Endothelial cell of umbilical vein (primary cell): ENCODE results near the gene EVC. TPM values are rescaled to one million over a fixed set of nuclear protein-coding genes. Genes with fewer than 3 reads are reported as not detected.

Experiments
- BruUV-seq: library from RNA; stranded (reverse); fragments of 400-500 nt; replicated peaks from 2 replicates; lab custom pipeline; 2021; lab: Mats Ljungman, UMichigan
- CTCF ChIA-PET: fragments of 300-600, 350-600 bp; sonication (Branson Sonifier 250); formaldehyde crosslinking; loops from one replicate; lab custom pipeline; 2021; ENCODE audit warnings: antibody characterized with exemption, inconsistent platforms; lab: Charles Lee
- POLR2A ChIA-PET: fragments of 300-600, 350-600 bp; sonication (Branson Sonifier 250); formaldehyde crosslinking; loops from one replicate; lab custom pipeline; 2021; ENCODE audit warnings: antibody characterized with exemption, inconsistent platforms; lab: Charles Lee
- DNase-seq: peaks from one replicate; pipeline ENCODE4 v3.0.0-alpha.2; 2011; ENCODE audit warnings: low read depth, low spot score
- FAIRE-seq: peaks from 2 replicates; lab custom pipeline; 2011; peaks lifted over from hg19 to GRCh38; lab: Jason Lieb, UNC
- H2AFZ ChIP-seq: 2 replicates; pipeline ENCODE4 v1.6.0; 2012; ENCODE audit warnings: low read depth, low read length, control low read depth, inconsistent platforms
- H3K27ac ChIP-seq: 2 replicates; pipeline ENCODE4 v1.5.1; 2011; ENCODE audit warnings: low read depth, mild to moderate bottlenecking, control low read depth, low read length, moderate library complexity; ENCODE audit not compliant: insufficient read depth
- H3K27me3 ChIP-seq, 2 experiments: 2 replicates each; pipeline versions ENCODE4 v1.6.0 to v1.6.1; 2011; ENCODE audit warnings: low read length in 2 of 2, mixed read lengths in 1 of 2; ENCODE audit not compliant: control insufficient read depth in 2 of 2, insufficient read depth in 2 of 2
- H3K36me3 ChIP-seq, 2 experiments: 2 replicates in 1 of 2; 3 replicates in 1 of 2; pipeline ENCODE4 v1.5.1; 2011; ENCODE audit warnings: low read length in 2 of 2, mild to moderate bottlenecking in 1 of 2, moderate library complexity in 1 of 2; ENCODE audit not compliant: control insufficient read depth in 2 of 2, insufficient read depth in 2 of 2; ENCODE audit errors: extremely low read depth in 1 of 2
- H3K4me1 ChIP-seq: 3 replicates; pipeline ENCODE4 v1.5.1; 2011; ENCODE audit warnings: mild to moderate bottlenecking, low read length; ENCODE audit not compliant: control insufficient read depth, insufficient read depth; ENCODE audit errors: extremely low read depth
- H3K4me2 ChIP-seq: 2 replicates; pipeline ENCODE4 v1.6.1; 2011; ENCODE audit warnings: low read length, control low read depth, mixed read lengths; ENCODE audit not compliant: insufficient read depth
- H3K4me3 ChIP-seq, 3 experiments: fragments of 200-600 bp in 1 of 3; sonication (generic), shearing (Covaris generic) in 1 of 3; replicated peaks in 1 of 3; 2 replicates each; pipeline ENCODE4 v1.5.1; 2011 to 2016; ENCODE audit warnings: control low read depth in 3 of 3, low read length in 3 of 3, mild to moderate bottlenecking in 2 of 3, inconsistent platforms in 1 of 3, low read depth in 1 of 3, moderate library complexity in 1 of 3; ENCODE audit not compliant: insufficient read depth in 1 of 3
- H3K79me2 ChIP-seq: 2 replicates; pipeline ENCODE4 v1.6.0; 2012; ENCODE audit warnings: low read length, inconsistent platforms; ENCODE audit not compliant: control insufficient read depth, insufficient read depth
- H3K9ac ChIP-seq: replicated peaks from 2 replicates; pipeline ENCODE3; 2011; ENCODE audit warnings: low read length, control low read depth; ENCODE audit not compliant: insufficient read depth; ENCODE audit errors: extremely low read depth
- H3K9me1 ChIP-seq: replicated peaks from 3 replicates; pipeline ENCODE4 v1.6.0; 2011; ENCODE audit warnings: mild to moderate bottlenecking, low read length; ENCODE audit not compliant: control insufficient read depth, insufficient read depth; ENCODE audit errors: extremely low read depth
- H3K9me3 ChIP-seq: replicated peaks from 2 replicates; pipeline ENCODE4 v1.5.1; 2012; ENCODE audit warnings: low read length, inconsistent platforms; ENCODE audit not compliant: control insufficient read depth, insufficient read depth
- H4K20me1 ChIP-seq: replicated peaks from 2 replicates; pipeline ENCODE3; 2011; ENCODE audit warnings: mild to moderate bottlenecking, low read length; ENCODE audit not compliant: control insufficient read depth, insufficient read depth; ENCODE audit errors: extremely low read depth
- EZH2 ChIP-seq: IDR thresholded peaks from 2 replicates; pipeline ENCODE4 v1.6.1; 2012; ENCODE audit warnings: borderline replicate concordance, low read depth, mild to moderate bottlenecking, moderate library complexity, low read length, inconsistent platforms; ENCODE audit not compliant: severe bottlenecking
- FOS ChIP-seq: IDR thresholded peaks from 2 replicates; pipeline ENCODE4 v1.6.1; 2011; ENCODE audit warnings: mild to moderate bottlenecking, low read length, moderate library complexity, borderline replicate concordance; ENCODE audit not compliant: insufficient read depth
- GATA2 ChIP-seq: IDR thresholded peaks from 2 replicates; pipeline ENCODE4 v1.7.0; 2011; ENCODE audit warnings: low read depth, mild to moderate bottlenecking, moderate library complexity, mixed read lengths, low read length; ENCODE audit not compliant: insufficient read length, insufficient read depth
- JUN ChIP-seq: IDR thresholded peaks from 2 replicates; pipeline ENCODE4 v1.6.1; 2011; ENCODE audit warnings: borderline replicate concordance, low read depth; ENCODE audit not compliant: insufficient read length, insufficient read depth
- MYC ChIP-seq: IDR thresholded peaks from one replicate; pipeline ENCODE4 v1.6.1; 2011; ENCODE audit warnings: mild to moderate bottlenecking, low read depth, low read length
- POLR2A ChIP-seq: IDR thresholded peaks from 2 replicates; pipeline ENCODE4 v1.6.1; 2012; ENCODE audit warnings: low read depth, mild to moderate bottlenecking, control low read depth, low read length
- POLR2AphosphoS5 ChIP-seq: IDR thresholded peaks from 2 replicates; pipeline ENCODE4 v1.6.1; 2012; ENCODE audit warnings: low read depth, mild to moderate bottlenecking, control low read depth, low read length, moderate library complexity; ENCODE audit not compliant: insufficient read depth
- dilution Hi-C: fragments of 300-500 bp; cut with MboI; formaldehyde crosslinking; loops from one replicate; pipeline ENCODE4 v1.15.0; 2019; ENCODE audit warnings: low sequenced_read_pairs; ENCODE audit not compliant: extremely low pct_ligation_motif_present
- intact Hi-C: fragments of 100-400 bp; cut with micrococcal nuclease; formaldehyde crosslinking; loops from one replicate; pipeline ENCODE4 v1.10.0; 2022
- polyA plus RNA-seq, 4 experiments: library from polyadenylated mRNA; depleted of rRNA in 3 of 4; stranded (reverse) in 3 of 4; unstranded in 1 of 4; fragments of >200 nt; gene quantifications; 2 replicates each; pipeline versions ENCODE4 v1.2.1 to v1.2.3, GENCODE V29; 2011 to 2012; ENCODE audit warnings: missing spikeins in 1 of 4
- total RNA-seq: library from RNA; stranded (reverse); gene quantifications from 2 replicates; pipeline ENCODE4 v1.2.3, GENCODE V29; 2021
- TF ChIP-seq, protein P1 (sequence below): IDR thresholded peaks from 2 replicates; pipeline ENCODE4 v1.6.1; 2011; ENCODE audit not compliant: insufficient read depth, insufficient read length
- TF ChIP-seq, protein P2 (sequence below), 2 donors: IDR thresholded peaks; 1 replicate in 1 of 2; 2 replicates in 1 of 2; pipeline ENCODE4 v1.5.1; 2011; ENCODE audit warnings: low read length in 2 of 2, mild to moderate bottlenecking in 2 of 2, moderate library complexity in 2 of 2, control low read depth in 1 of 2, inconsistent platforms in 1 of 2, low read depth in 1 of 2; ENCODE audit not compliant: insufficient read depth in 1 of 2; ENCODE audit errors: extremely low read depth in 1 of 2

EVC gene
- total and polyA plus RNA-seq, 2 donors (not counting 3 experiments of a cell fraction or from before 2014, with no cell fraction given) = 6.3 to 31.6 TPM

DNA sequence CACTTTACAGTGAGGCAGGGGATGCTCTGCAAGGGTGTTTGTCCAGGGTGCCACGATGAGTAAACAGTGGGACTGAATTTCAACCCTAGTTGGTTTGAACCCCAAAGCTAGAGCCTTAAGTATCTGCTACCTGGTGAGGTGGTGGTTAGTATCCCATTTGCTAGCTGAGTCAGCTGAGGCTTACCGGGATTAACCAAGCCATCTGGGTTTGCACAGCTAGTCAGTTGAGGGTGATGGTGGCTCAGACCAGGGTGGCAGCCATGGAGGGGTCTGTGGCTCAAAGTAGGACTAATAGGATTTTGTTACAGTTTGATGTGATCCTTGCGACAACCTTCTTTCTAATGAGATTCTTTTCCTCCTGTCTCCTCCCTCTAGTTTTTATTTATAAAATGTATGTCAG lies 1.9 kb downstream of the EVC start:
- H3K4me3 ChIP-seq = no peak overlapping the region
- no peak for DNase-seq
- dilution Hi-C loops = no loop called here
- TF ChIP-seq FOS (no peak), GATA2 (no peak), MYC (no peak), JUN (no peak), POLR2A (no peak), EZH2 (no peak), POLR2AphosphoS5 (no peak)
- TF ChIP-seq, protein P1, sequence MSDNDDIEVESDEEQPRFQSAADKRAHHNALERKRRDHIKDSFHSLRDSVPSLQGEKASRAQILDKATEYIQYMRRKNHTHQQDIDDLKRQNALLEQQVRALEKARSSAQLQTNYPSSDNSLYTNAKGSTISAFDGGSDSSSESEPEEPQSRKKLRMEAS = no peak
- TF ChIP-seq, protein P2, sequence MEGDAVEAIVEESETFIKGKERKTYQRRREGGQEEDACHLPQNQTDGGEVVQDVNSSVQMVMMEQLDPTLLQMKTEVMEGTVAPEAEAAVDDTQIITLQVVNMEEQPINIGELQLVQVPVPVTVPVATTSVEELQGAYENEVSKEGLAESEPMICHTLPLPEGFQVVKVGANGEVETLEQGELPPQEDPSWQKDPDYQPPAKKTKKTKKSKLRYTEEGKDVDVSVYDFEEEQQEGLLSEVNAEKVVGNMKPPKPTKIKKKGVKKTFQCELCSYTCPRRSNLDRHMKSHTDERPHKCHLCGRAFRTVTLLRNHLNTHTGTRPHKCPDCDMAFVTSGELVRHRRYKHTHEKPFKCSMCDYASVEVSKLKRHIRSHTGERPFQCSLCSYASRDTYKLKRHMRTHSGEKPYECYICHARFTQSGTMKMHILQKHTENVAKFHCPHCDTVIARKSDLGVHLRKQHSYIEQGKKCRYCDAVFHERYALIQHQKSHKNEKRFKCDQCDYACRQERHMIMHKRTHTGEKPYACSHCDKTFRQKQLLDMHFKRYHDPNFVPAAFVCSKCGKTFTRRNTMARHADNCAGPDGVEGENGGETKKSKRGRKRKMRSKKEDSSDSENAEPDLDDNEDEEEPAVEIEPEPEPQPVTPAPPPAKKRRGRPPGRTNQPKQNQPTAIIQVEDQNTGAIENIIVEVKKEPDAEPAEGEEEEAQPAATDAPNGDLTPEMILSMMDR (IDR thresholded peaks at IDR 0.05; ENCODE audit: extremely low read depth in 1 of 2, insufficient read depth in 1 of 2, low read depth in 1 of 2, low read length in 2 of 2) = no peak
- H3K9me3 ChIP-seq = no peaks in the 10 kb centered on the region
- H3K4me1 ChIP-seq = peaks cover 19% of the 10 kb centered on the region
- H3K9ac ChIP-seq = no peak overlapping the region
- POLR2A ChIA-PET = no interaction called here
- no TSS peak for BruUV-seq
- no peak for FAIRE-seq
- CTCF ChIA-PET = no interaction called here
- H2AFZ ChIP-seq = no peak overlapping the region
- peaks cover 23% of the 10 kb centered on the region for H3K79me2 ChIP-seq
- H3K27ac ChIP-seq = no peak overlapping the region
- H3K4me2 ChIP-seq = no peak overlapping the region
- intact Hi-C loops = no loop called here
- no peaks in the 10 kb centered on the region for H3K36me3 ChIP-seq
- H3K9me1 ChIP-seq = no peaks in the 10 kb centered on the region
- H3K27me3 ChIP-seq = no peaks in the 10 kb centered on the region
- H4K20me1 ChIP-seq = no peaks in the 10 kb centered on the region
